Middle frontal gyrus (tissue), 1 donor: ENCODE data around the gene DENR.
"Not testable (repeated sequence)": the region's sequence is repeated elsewhere in the genome, so short reads cannot be mapped to it uniquely, and the experiment has no call there.

Experiments used
- DNase-seq: peaks from one replicate; pipeline ENCODE4 v3.0.0-alpha.2; 2015; ENCODE audit warnings: low spot score; ENCODE audit errors: extremely low spot score

Gene DENR

GRCh38 chr12:122752464-122753318, at the start of gene DENR:
Gene DENR (plus strand): TSS chr12:122752824. CDS start chr12:122753702, 878 bp downstream.
- DNase-seq, result peak; percentile 97

- DNase-seq, result not testable (repeated sequence)
Observed at GRCh38 chr12:122702890-122703611, 49.6 kb upstream of the DENR start, which contains the start of gene HCAR2. Gene HCAR2 (minus strand): TSS chr12:122703357. CDS start chr12:122703283, 74 bp downstream.

GRCh38 chr12:122703841-122704240, 48.8 kb upstream of the DENR start:
- DNase-seq, result not testable (repeated sequence)

- DNase-seq, result not testable (repeated sequence)
Observed at GRCh38 chr12:122709287-122709686, 43.3 kb upstream of the DENR start.

GRCh38 chr12:122710341-122710740, 42.3 kb upstream of the DENR start:
- not testable (repeated sequence) for DNase-seq

- DNase-seq, result not testable (repeated sequence)
Observed at GRCh38 chr12:122711266-122711665, 41.4 kb upstream of the DENR start.

- DNase-seq, result not testable (repeated sequence)
Observed at GRCh38 chr12:122713491-122714188, 39.0 kb upstream of the DENR start.

GRCh38 chr12:122715211-122715610, 37.4 kb upstream of the DENR start:
- DNase-seq, result not testable (repeated sequence)

GRCh38 chr12:122716658-122717057, 36.0 kb upstream of the DENR start, which contains the start of gene HCAR3:
Gene HCAR3 (minus strand): TSS chr12:122716811. CDS start chr12:122716737, 74 bp downstream.
- DNase-seq, result not testable (repeated sequence)

GRCh38 chr12:122721057-122721545, 31.5 kb upstream of the DENR start:
- no peak for DNase-seq

GRCh38 chr12:122722387-122722786, 30.2 kb upstream of the DENR start:
- DNase-seq, result no peak

- DNase-seq, result no peak
Observed at GRCh38 chr12:122724641-122725243, 27.9 kb upstream of the DENR start.

- no peak for DNase-seq
Observed at GRCh38 chr12:122725452-122726079, 27.1 kb upstream of the DENR start.

GRCh38 chr12:122726080-122726558, 26.5 kb upstream of the DENR start:
- no peak for DNase-seq

GRCh38 chr12:122729583-122730214, 22.9 kb upstream of the DENR start:
- no peak for DNase-seq

GRCh38 chr12:122730215-122731014, 22.2 kb upstream of the DENR start, which contains the start of gene HCAR1:
Gene HCAR1 (minus strand): TSS chr12:122730844. CDS start chr12:122730339, 505 bp downstream.
- DNase-seq, result no peak

GRCh38 chr12:122732170-122732569, 20.5 kb upstream of the DENR start:
- no peak for DNase-seq

- no peak for DNase-seq
Observed at GRCh38 chr12:122732611-122733010, 20.0 kb upstream of the DENR start.

GRCh38 chr12:122738571-122738970, 14.1 kb upstream of the DENR start:
- no peak for DNase-seq
